ENCODE results near the gene ZNF747. TPM values are rescaled to one million over a fixed set of nuclear protein-coding genes. Genes with fewer than 3 reads are reported as not detected.

Gene ZNF747
- total RNA-seq, 6 experiments from 2014 or later = 5.3 to 9.7 (median 6.4) TPM

- ATAC-seq = peak; percentile 75 to 86 (median 82)
- Histone ChIP-seq H3K9me3 (no peaks in the 10 kb centered on the region), H3K36me3 (peaks cover 0 to 16% (median 0%) of the 10 kb centered on the region in 4 donors), H3K27ac (peak overlapping the region; percentile 91 to 98 (median 95)), H3K4me1 (peaks cover 0 to 20% (median 6%) of the 10 kb centered on the region in 4 donors), H3K27me3 (no peaks in the 10 kb centered on the region), H3K4me3 (peak overlapping the region; percentile 86 to 89 (median 87))
- intact Hi-C loops (cut with DNase I) = no loop called here
- DNase-seq = peak; percentile 81 to 88 (median 86)
- WGBS (ENCODE audit: insufficient coverage, low coverage, low lambda C conversion rate, missing lambda C conversion rate) = 23% methylated on average over 8 of the region's 12 CpGs
- no peak for TF ChIP-seq POLR2A (IDR thresholded peaks at IDR 0.05)
- TF ChIP-seq CTCF (IDR thresholded peaks at IDR 0.05) = peak; percentile 59 to 80 (median 78)
Measured at GRCh38 chr16:30535777-30536190, 1.1 kb upstream of the ZNF747 start.

GRCh38 chr16:30535106-30535776 is 583 bp upstream of the ZNF747 start:
- peak in 3 of 4 donors; percentile 4 to 9 (median 5) for ATAC-seq
- 3% methylated on average over 18 of the region's 18 CpGs for WGBS (ENCODE audit: insufficient coverage, low coverage, low lambda C conversion rate, missing lambda C conversion rate)

GRCh38 chr16:30533748-30534367 is 800 bp downstream of the ZNF747 start:
- intact Hi-C loops (cut with DNase I) = no loop called here

More at GRCh38 chr16:30535106-30535776, 583 bp upstream of the ZNF747 start:
- TF ChIP-seq POLR2A (IDR thresholded peaks at IDR 0.05) (no peak), CTCF (IDR thresholded peaks at IDR 0.05) (no peak)
- peak overlapping the region; percentile 86 to 89 (median 87) for H3K4me3 ChIP-seq
- no peaks in the 10 kb centered on the region for H3K9me3 ChIP-seq
- peaks cover 0 to 16% (median 0%) of the 10 kb centered on the region in 4 donors for H3K36me3 ChIP-seq
- peaks cover 0 to 23% (median 6%) of the 10 kb centered on the region in 4 donors for H3K4me1 ChIP-seq
- H3K27me3 ChIP-seq = no peaks in the 10 kb centered on the region
- DNase-seq = no peak
- peak overlapping the region; percentile 91 to 98 (median 95) for H3K27ac ChIP-seq
- intact Hi-C loops (cut with DNase I) = no loop called here

GRCh38 chr16:30533146-30533522 is 1.5 kb downstream of the ZNF747 start:
- Histone ChIP-seq H3K4me1 (peaks cover 0 to 23% (median 6%) of the 10 kb centered on the region in 4 donors), H3K4me3 (peak overlapping the region; percentile 86 to 89 (median 87)), H3K27ac (peak overlapping the region in 2 of 3 donors; percentile 91 to 98), H3K36me3 (peaks cover 0 to 16% (median 0%) of the 10 kb centered on the region in 4 donors), H3K27me3 (no peaks in the 10 kb centered on the region), H3K9me3 (no peaks in the 10 kb centered on the region)
- TF ChIP-seq POLR2A (IDR thresholded peaks at IDR 0.05) = no peak
- no peak for TF ChIP-seq CTCF (IDR thresholded peaks at IDR 0.05)
- DNase-seq (peak in 2 of 3 donors; percentile 55 to 61), ATAC-seq (no peak)
- 32% methylated on average over 8 of the region's 11 CpGs for WGBS (ENCODE audit: insufficient coverage, low coverage, low lambda C conversion rate, missing lambda C conversion rate)
- intact Hi-C loops (cut with DNase I) = no loop called here

More at GRCh38 chr16:30533748-30534367, 800 bp downstream of the ZNF747 start:
- H3K36me3 ChIP-seq = peaks cover 0 to 16% (median 0%) of the 10 kb centered on the region in 4 donors
- H3K4me1 ChIP-seq = peaks cover 0 to 23% (median 6%) of the 10 kb centered on the region in 4 donors
- H3K27me3 ChIP-seq = no peaks in the 10 kb centered on the region
- H3K9me3 ChIP-seq = no peaks in the 10 kb centered on the region
- H3K4me3 ChIP-seq = peak overlapping the region; percentile 86 to 89 (median 87)
- no peak for DNase-seq
- 7% methylated on average over 21 of the region's 29 CpGs for WGBS (ENCODE audit: insufficient coverage, low coverage, low lambda C conversion rate, missing lambda C conversion rate)
- H3K27ac ChIP-seq = peak overlapping the region; percentile 91 to 98 (median 95)
- peak; percentile 0 to 5 (median 0) for ATAC-seq
- TF ChIP-seq CTCF (IDR thresholded peaks at IDR 0.05) = no peak
- no peak for TF ChIP-seq POLR2A (IDR thresholded peaks at IDR 0.05)
